Mesothelial cell of epicardium (in vitro differentiated cells): ENCODE data around the gene YBX1. TPM values are rescaled to one million over a fixed set of nuclear protein-coding genes. Genes with fewer than 3 reads are reported as not detected.

Source experiments
- DNase-seq, 2 experiments: peaks; one replicate each; pipeline ENCODE4 v3.0.0; 2021; ENCODE audit warnings: low spot score in 2 of 2; ENCODE audit not compliant: unreplicated experiment in 2 of 2
- H3K27ac Mint-ChIP-seq: 2 replicates; pipeline ENCODE4 v1.8.0; 2021; ENCODE audit warnings: mixed read lengths
- H3K27me3 Mint-ChIP-seq: 2 replicates; pipeline ENCODE4 v1.8.0; 2021; ENCODE audit warnings: low read depth, mixed read lengths
- H3K36me3 Mint-ChIP-seq: 2 replicates; pipeline ENCODE4 v1.8.0; 2021; ENCODE audit warnings: mixed read lengths
- H3K4me1 Mint-ChIP-seq: 2 replicates; pipeline ENCODE4 v1.8.0; 2021; ENCODE audit warnings: mixed read lengths
- H3K4me3 Mint-ChIP-seq: 2 replicates; pipeline ENCODE4 v1.8.0; 2021; ENCODE audit warnings: mild to moderate bottlenecking, moderate library complexity, mixed read lengths
- H3K9me3 Mint-ChIP-seq: 2 replicates; pipeline ENCODE4 v1.8.0; 2021; ENCODE audit warnings: mixed read lengths
- total RNA-seq: library from RNA; stranded (reverse); gene quantifications from 3 replicates; pipeline ENCODE4 v1.2.1, GENCODE V29; 2021
- TF ChIP-seq, protein P1 (sequence below): fragments of 200-600 bp; sonication (generic); IDR thresholded peaks from one replicate; pipeline ENCODE4 v1.5.0; 2021; ENCODE audit warnings: antibody characterized with exemption; ENCODE audit not compliant: unreplicated experiment

The YBX1 gene
- total RNA-seq, 1 donor from 2014 or later: 405 TPM

DNA sequence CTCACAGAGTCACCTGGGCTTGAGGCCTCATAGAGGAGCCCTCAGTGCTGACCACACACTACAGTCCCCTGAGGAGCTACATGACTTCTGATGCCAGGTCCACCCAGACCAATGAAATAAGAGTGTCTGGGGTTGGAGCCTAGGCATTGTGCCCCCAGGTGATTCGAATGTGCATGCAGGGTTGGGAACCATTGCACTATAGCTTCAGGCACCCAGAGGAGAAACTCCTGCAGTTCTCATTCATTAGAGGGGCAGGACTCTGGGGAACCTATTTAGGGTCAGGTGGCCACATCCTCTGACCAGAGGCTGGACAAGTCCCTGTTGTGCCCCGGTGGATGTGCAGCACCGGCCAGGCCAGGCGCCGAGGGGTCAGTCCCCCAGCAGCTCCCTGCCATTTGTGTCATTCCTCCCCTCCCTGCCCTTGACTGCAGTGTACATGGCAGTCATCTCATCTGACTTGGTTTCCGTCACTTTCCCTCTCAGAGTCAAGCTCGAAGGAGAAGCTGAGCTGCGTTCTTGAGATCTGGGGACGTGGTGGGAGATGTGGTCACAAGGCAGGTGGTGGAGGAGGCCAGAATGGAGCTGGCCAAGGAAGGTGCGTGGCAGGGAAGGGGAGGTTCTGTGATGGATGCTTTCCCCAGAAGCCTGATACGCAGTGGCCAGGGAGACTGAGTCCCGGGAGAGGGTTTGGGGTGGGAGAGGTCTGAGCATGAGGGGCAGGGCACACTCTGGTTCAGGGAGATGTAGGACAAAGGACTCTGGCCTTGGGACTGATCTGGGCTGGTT is 51.4 kb downstream of the YBX1 start:
- Mint-ChIP-seq H3K36me3 (no peaks in the 10 kb centered on the region), H3K9me3 (no peaks in the 10 kb centered on the region), H3K4me3 (no peak overlapping the region), H3K27me3 (no peaks in the 10 kb centered on the region), H3K4me1 (no peaks in the 10 kb centered on the region), H3K27ac (no peak overlapping the region)
- no peak for DNase-seq
- TF ChIP-seq, protein P1, sequence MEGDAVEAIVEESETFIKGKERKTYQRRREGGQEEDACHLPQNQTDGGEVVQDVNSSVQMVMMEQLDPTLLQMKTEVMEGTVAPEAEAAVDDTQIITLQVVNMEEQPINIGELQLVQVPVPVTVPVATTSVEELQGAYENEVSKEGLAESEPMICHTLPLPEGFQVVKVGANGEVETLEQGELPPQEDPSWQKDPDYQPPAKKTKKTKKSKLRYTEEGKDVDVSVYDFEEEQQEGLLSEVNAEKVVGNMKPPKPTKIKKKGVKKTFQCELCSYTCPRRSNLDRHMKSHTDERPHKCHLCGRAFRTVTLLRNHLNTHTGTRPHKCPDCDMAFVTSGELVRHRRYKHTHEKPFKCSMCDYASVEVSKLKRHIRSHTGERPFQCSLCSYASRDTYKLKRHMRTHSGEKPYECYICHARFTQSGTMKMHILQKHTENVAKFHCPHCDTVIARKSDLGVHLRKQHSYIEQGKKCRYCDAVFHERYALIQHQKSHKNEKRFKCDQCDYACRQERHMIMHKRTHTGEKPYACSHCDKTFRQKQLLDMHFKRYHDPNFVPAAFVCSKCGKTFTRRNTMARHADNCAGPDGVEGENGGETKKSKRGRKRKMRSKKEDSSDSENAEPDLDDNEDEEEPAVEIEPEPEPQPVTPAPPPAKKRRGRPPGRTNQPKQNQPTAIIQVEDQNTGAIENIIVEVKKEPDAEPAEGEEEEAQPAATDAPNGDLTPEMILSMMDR: no peak

DNA sequence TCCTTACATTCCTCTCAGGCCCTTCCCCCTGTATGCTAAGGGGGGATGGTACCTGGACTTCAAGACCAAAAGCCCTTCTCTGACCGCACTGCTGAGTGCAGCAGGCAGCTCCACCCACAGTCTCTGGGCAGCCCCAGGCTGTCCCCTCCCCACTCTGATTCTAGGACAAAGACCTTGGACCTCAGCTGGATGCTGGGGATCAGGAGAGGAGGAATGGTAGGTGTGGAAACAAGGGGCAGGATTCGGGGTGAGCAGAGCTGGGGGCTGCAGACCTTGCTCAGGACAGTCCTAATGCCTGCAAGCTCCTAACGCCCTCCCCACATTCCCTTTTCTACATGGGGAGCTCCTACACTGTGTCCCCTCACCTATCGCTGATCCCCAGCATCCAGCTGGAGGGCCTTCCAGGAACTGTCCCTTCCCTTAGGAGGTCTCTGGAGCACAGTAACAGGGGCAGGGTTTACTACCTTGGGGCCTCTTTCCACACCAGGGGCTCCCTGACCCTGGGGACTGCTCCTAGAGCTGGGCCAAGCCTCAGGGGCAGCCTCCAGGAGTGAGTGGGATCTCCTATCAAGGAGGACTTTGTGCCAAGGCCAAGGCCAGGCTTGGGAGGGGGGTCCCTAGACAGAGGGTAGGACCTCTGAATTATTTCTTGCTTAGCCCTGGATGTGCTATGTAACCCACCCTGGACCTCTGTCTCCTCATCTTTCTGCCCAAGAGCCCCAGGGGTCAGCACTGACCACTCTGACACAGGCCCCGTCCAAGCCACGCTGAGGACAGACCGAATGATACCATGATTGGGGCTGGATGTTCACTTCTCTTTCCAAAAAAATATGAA is 52.2 kb downstream of the YBX1 start:
- no peak overlapping the region for H3K4me3 Mint-ChIP-seq
- H3K27ac Mint-ChIP-seq: no peak overlapping the region
- H3K27me3 Mint-ChIP-seq: no peaks in the 10 kb centered on the region
- DNase-seq: no peak
- no peaks in the 10 kb centered on the region for H3K36me3 Mint-ChIP-seq
- peaks cover 3% of the 10 kb centered on the region for H3K4me1 Mint-ChIP-seq
- no peaks in the 10 kb centered on the region for H3K9me3 Mint-ChIP-seq
- TF ChIP-seq, protein P1: no peak

DNA sequence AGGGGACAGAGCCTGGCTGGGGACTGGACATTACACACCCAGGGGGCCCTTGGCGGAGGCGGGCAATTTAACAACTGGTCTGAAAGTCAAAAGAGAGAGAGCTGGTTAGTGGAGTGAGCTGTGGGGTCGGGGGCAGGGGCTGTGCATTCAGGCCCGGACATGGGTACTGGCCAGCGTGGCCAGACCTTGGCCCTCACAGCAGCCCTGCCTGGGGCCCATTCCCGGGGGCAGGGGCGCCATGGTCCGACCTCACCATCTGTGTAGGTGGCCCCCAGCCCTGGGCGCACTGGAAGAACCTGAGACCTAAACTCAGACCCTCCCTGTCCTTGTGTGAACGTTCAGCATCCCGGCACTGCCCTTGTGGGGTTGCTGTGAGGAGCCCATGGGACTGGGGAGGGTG is 52.8 kb downstream of the YBX1 start:
- TF ChIP-seq, protein P1: no peak
- H3K27me3 Mint-ChIP-seq: no peaks in the 10 kb centered on the region
- H3K9me3 Mint-ChIP-seq: no peaks in the 10 kb centered on the region
- peaks cover 8% of the 10 kb centered on the region for H3K4me1 Mint-ChIP-seq
- no peak overlapping the region for H3K4me3 Mint-ChIP-seq
- no peaks in the 10 kb centered on the region for H3K36me3 Mint-ChIP-seq
- no peak overlapping the region for H3K27ac Mint-ChIP-seq
- DNase-seq: no peak

DNA sequence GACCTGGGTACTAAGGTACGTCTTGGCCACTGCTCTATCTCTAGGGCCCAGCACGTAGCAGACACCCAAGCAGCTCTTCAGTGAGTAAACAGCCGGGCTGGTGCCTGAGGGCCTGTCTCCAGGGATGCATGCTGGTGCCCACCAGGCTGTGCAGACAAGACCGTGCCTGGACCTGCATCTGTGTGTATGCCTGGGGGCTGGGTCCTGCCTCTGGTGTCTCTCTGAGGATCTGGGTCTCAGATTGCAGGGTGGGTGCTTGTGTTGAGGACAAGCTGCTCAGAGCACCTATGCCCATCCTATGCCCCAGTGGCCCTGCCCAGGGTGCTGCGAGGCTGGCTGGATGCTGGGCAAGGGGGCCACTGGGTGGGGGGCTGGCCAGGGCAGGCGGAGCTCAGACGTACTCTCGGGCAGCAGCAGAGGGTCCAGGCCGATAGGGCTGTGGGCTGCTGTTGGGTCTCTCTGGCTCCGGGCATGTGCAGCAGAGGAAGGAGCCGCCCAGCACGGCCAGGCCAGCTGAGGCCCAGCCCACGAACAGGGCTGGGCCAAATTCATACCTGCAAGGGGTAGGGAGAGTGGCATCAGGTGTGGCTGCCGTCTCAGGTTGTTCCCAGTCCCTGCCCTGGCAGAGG is 53.4 kb downstream of the YBX1 start:
- DNase-seq: no peak
- Mint-ChIP-seq H3K4me1 (peaks cover 11% of the 10 kb centered on the region), H3K27me3 (no peaks in the 10 kb centered on the region), H3K4me3 (no peak overlapping the region), H3K27ac (no peak overlapping the region), H3K9me3 (no peaks in the 10 kb centered on the region), H3K36me3 (no peaks in the 10 kb centered on the region)
- TF ChIP-seq, protein P1: no peak

DNA sequence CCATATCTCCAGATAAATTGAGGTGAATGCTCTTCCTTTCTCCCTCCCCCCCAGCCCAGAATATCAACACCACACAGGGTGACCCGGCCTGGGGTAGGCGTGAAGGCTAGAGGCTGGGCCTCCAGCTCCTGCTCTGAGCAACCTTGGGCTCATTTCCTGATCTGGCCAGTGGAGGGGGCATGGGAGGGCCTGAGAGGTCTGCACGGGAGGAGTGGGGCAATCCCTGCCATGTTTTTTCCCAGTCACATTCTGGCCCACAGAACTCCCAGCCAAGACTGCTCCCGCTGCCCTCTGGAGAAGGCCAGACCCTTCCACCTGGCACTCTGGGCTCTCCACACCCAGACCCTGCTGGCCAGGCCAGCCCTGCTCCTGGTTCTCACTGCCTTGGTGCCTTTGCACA is 53.9 kb downstream of the YBX1 start:
- DNase-seq: no peak
- Mint-ChIP-seq H3K36me3 (no peaks in the 10 kb centered on the region), H3K9me3 (no peaks in the 10 kb centered on the region), H3K27me3 (no peaks in the 10 kb centered on the region), H3K4me1 (peaks cover 15% of the 10 kb centered on the region), H3K27ac (no peak overlapping the region), H3K4me3 (no peak overlapping the region)
- TF ChIP-seq, protein P1: no peak
